Raji (cell line): ENCODE data around the gene TFCP2.

ENCODE experiments used
- POLR2A ChIP-seq: IDR thresholded peaks from 2 replicates; pipeline ENCODE4 v1.6.1; 2011; ENCODE audit warnings: low read depth, low read length, control low read depth; ENCODE audit not compliant: insufficient read depth

The TFCP2 gene

GRCh38 chr12:51172515-51173431 is at the start of gene TFCP2:
TSS of gene TFCP2 (minus strand) at chr12:51173135. CDS start at chr12:51172422, 713 bp downstream.
- peak; percentile 64 for TF ChIP-seq POLR2A

DNA sequence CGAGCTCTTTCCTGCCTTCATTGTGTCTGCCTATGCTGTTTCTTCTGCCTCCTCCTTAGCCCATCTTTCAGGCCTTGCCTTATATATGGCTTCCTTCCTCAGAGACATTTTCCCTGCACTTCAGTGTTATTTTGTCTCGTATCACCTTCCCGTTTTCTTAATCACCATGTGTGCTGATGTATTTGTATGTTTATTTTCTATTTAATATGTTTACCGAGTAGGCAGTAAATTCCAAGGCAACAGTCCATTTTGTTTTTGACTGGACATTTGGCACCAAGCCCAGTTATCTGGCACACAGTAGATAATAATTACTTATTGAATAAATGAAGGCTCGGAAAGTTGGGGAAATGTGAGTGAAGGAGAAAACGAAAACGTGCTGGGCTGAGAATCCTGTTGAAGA is 49.5 kb upstream of the TFCP2 start:
- TF ChIP-seq POLR2A: no peak

DNA sequence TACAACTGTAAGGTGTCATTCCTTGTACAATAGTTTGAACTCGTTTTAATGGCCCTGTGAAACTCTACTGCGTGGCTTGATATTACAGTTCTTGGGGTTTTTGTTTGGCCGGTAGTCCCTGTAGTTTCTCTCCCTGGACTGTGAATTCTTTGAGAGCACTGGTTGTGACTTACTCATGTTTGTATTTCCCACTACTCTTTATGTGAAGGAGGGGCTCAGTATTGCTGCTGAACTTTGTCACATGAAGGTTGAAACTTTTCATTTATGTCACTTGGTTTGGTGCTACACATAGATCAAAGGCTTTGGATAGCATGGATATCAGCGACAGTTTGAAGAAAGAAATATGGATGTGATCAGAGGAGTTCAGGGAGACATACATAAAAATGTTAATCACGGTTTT is 46.4 kb upstream of the TFCP2 start:
- TF ChIP-seq POLR2A: no peak

- TF ChIP-seq POLR2A: no peak
These were observed 45.7 kb upstream of the TFCP2 start for GRCh38 chr12:51218607-51219161.

GRCh38 chr12:51217968-51218606 is 45.2 kb upstream of the TFCP2 start, which contains the start of gene POU6F1:
TSS of gene POU6F1 (minus strand) at chr12:51218062. CDS start at chr12:51206836, 11,226 bp downstream.
- peak; percentile 69 for TF ChIP-seq POLR2A

DNA sequence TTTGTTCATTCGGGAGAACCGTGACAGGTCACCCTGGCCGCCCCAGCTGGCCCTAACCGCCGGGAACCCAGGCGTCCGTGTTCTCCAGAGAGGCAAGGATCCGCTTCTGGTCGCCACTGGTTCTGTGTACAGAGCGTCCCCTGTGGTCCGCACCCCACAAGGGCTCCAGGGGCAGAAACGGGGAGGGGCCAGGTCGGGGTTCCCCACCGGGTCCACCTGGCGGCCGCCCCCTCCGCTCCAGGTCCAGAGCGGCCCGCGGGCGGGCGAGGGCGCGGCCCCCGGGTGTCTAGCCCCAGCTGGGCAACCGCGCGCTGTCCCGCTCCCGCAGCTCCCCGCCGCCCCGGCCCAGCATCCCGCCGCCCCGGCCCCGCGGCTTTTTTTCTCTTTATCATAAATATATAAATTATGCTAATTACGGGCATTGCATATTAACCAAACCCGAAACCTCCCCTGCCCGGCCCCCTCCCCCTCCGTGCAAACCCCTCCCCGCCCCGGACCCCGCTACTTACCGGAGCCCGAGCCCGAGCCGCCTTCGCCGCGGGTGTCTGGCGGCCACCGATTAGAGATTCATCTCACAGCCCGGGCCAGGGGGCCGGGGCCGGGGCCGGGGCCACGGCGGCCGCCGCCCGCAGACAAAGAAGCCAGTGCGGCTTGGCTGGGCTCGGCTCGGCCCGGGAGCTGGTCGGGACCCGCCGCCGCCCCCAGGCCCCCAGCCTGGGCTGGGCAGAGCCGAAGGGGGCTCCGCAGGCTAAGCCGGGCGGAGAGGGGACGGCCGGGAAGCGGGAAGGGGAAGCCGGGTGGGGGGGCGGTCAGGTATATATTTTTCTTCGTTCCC is 44.4 kb upstream of the TFCP2 start:
- no peak for TF ChIP-seq POLR2A

- TF ChIP-seq POLR2A: no peak
These were observed 43.7 kb upstream of the TFCP2 start for GRCh38 chr12:51216642-51217041.

GRCh38 chr12:51214895-51215294 is 42.0 kb upstream of the TFCP2 start:
- TF ChIP-seq POLR2A: no peak

- TF ChIP-seq POLR2A: no peak
These were observed 37.9 kb upstream of the TFCP2 start for GRCh38 chr12:51210690-51211395.

DNA sequence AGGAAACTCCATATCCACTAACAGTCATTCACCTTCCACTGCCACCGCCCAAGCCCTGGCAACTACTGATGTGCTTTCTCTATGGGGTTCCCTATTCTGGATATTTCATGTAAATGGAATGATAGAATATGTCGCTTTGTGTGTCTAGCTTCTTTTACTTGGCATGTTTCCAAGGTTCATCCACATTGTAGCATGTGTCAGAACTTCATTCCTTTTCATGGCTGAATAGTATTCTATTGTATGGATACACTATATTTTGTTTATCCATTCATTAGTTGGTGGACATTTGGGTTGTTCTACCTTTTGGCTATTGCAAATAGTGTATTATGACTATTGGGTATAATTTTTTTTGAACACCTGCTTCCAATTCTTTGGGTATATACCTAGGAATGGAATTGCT is 36.3 kb upstream of the TFCP2 start:
- no peak for TF ChIP-seq POLR2A

DNA sequence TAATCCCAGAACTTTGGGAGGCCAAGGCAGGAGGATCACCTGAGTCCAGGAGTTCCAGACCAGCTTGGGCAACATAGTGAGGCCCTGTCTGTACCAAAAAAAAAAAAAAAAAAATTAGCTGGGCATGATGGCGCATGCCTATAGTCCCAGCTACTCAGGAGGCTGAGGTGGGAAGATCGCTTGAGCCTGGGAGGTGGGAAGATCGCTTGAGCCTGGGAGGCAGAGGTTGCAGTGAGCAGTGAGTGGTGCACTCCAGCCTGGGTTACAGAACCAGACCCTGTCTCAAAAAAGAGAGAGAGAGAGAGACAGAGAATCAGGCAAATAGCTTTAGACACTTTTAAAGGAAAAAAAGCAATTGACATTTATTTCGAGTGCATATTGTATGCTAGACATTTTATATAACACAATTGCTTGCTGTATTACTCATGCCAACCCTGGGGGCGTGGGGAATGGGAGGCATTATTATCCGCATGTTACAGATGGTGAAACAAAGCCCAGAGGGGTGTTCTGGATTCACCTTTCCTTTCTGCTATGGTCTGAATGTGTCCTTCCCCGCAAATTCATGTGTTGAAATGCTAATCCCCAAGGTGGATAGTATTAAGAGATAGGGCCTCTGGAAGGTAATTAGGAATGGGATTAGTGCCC is 35.2 kb upstream of the TFCP2 start:
- no peak for TF ChIP-seq POLR2A

DNA sequence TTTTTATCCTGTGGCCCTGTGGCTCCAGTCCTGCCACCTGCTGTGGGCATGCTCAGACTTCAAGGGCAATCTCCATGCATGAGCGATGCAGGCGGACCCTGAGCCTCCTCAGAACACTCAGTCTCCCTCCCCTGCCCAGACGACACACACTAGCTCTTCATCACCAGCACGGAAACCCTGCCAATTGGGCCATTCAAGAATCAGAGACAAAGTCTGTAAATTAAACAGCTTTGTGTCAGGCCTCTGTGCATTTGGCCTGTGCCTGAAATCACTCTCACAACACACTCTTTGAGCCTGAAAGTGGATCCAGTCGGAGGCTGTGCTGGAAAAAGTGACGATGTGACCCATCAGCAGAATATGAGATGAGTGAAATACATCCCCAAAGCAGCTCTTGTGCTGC is 32.4 kb upstream of the TFCP2 start:
- TF ChIP-seq POLR2A: no peak

DNA sequence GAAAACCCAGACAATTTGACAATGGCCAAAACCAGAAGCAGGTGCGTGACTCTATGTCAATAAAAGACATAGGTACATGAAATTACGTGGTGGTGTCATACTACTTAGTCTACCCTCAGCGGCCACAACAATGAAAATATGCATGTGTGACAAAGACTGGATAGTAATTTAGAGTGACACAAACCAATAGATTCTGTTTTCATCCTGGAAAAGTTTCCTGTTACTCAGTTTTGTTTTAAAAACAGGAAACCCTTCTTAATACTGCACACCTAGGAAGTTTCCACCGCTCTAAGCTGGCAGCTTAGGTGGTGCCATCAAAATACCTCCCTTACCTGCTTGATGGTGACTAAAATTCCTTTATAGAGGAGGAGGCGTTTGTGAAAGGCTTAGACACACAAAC is 29.8 kb upstream of the TFCP2 start:
- TF ChIP-seq POLR2A: no peak

GRCh38 chr12:51200806-51201205 is 27.9 kb upstream of the TFCP2 start:
- TF ChIP-seq POLR2A: no peak
